Prostate gland (tissue), 2 donors: Measurements from ENCODE around the gene ADO.

Experiments
- POLR2A ChIP-seq: fragments of 450-650 bp; IDR thresholded peaks from one replicate; pipeline ENCODE4 v1.6.1; 2016; ENCODE audit warnings: antibody characterized with exemption, mild to moderate bottlenecking
- POLR2AphosphoS5 ChIP-seq: sonication (generic); formaldehyde crosslinking; IDR thresholded peaks from one replicate; pipeline ENCODE4 v1.6.1; 2017; ENCODE audit warnings: antibody characterized with exemption
- TF ChIP-seq, protein P1 (sequence below), 4 experiments: fragments of 200-600 bp in 2 of 4; fragments of 450-650 bp in 2 of 4; sonication (generic) in 2 of 4; IDR thresholded peaks; 1 replicate in 3 of 4; 2 replicates in 1 of 4; pipeline ENCODE4 v1.5.1; 2016 to 2019; ENCODE audit warnings: antibody characterized with exemption in 4 of 4, mild to moderate bottlenecking in 2 of 4, moderate library complexity in 2 of 4

- TF ChIP-seq POLR2A: no peak
- TF ChIP-seq, protein P1, sequence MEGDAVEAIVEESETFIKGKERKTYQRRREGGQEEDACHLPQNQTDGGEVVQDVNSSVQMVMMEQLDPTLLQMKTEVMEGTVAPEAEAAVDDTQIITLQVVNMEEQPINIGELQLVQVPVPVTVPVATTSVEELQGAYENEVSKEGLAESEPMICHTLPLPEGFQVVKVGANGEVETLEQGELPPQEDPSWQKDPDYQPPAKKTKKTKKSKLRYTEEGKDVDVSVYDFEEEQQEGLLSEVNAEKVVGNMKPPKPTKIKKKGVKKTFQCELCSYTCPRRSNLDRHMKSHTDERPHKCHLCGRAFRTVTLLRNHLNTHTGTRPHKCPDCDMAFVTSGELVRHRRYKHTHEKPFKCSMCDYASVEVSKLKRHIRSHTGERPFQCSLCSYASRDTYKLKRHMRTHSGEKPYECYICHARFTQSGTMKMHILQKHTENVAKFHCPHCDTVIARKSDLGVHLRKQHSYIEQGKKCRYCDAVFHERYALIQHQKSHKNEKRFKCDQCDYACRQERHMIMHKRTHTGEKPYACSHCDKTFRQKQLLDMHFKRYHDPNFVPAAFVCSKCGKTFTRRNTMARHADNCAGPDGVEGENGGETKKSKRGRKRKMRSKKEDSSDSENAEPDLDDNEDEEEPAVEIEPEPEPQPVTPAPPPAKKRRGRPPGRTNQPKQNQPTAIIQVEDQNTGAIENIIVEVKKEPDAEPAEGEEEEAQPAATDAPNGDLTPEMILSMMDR (IDR thresholded peaks at IDR 0.05): no peak
- no peak for TF ChIP-seq POLR2AphosphoS5
These were observed 46.9 kb downstream of the ADO start for GRCh38 chr10:62851442-62851841.
